HCT116 (cell line): Measurements from ENCODE around the gene DNAJC18. TPM values are rescaled to one million over a fixed set of nuclear protein-coding genes. Genes with fewer than 3 reads are reported as not detected.

Experiments
- ATAC-seq: fragments of 200-7000 bp; cut with Tn5 transposase; 2 replicates; pipeline ENCODE4 v1.9.1; 2020; ENCODE audit warnings: mild to moderate bottlenecking, moderate library complexity
- BruUV-seq: library from RNA; stranded (reverse); fragments of 400-500 nt; replicated peaks from 2 replicates; lab custom pipeline; 2021; lab: Mats Ljungman, UMichigan
- CTCF ChIA-PET: fragments of 300-600 bp; sonication (Branson Sonifier 250); formaldehyde crosslinking; loops from one replicate; lab custom pipeline; 2021; ENCODE audit warnings: antibody characterized with exemption; lab: Charles Lee
- POLR2A ChIA-PET: fragments of 300-600, 350-600 bp; sonication (Branson Sonifier 250); formaldehyde crosslinking; loops from one replicate; lab custom pipeline; 2021; ENCODE audit warnings: antibody characterized with exemption; lab: Charles Lee
- RAD21 ChIA-PET, 2 experiments: fragments of 300-600 bp; sonication (Branson Sonifier 250); formaldehyde crosslinking; loops; one replicate each; lab custom pipeline; 2023; ENCODE audit warnings: low total read pairs in 2 of 2; ENCODE audit not compliant: uncharacterized antibody in 2 of 2, unreplicated experiment in 2 of 2, low non-redundant PET in 1 of 2; lab: Charles Lee
- DNase-seq: peaks from one replicate; pipeline ENCODE4 v3.0.0-alpha.2; 2010; ENCODE audit warnings: low read depth, low spot score
- H2AFZ ChIP-seq: fragments of 200-600 bp; shearing (Covaris generic), sonication (generic); 2 replicates; pipeline ENCODE4 v1.6.1; 2017; ENCODE audit warnings: low read depth, mixed run types, mixed read lengths, antibody characterized with exemption, low read length; ENCODE audit not compliant: poor library complexity, severe bottlenecking
- H3K27ac ChIP-seq: 2 replicates; pipeline ENCODE4 v1.5.1; 2012; ENCODE audit warnings: low read depth, low read length
- H3K27me3 ChIP-seq: fragments of 200-600 bp; sonication (generic); 2 replicates; pipeline ENCODE4 v1.6.1; 2016; ENCODE audit warnings: mixed run types, low read length, mixed read lengths; ENCODE audit not compliant: insufficient read depth
- H3K36me3 ChIP-seq, 2 experiments: fragments of 200-500 bp in 1 of 2; fragments of 200-600 bp in 1 of 2; sonication (Bioruptor generic) in 1 of 2; sonication (generic) in 1 of 2; 2 replicates each; pipeline versions ENCODE4 v1.5.1 to v1.6.1; 2014 to 2016; ENCODE audit warnings: low read length in 2 of 2, inconsistent platforms in 1 of 2, mixed read lengths in 1 of 2, mixed run types in 1 of 2; ENCODE audit not compliant: insufficient read depth in 2 of 2, control insufficient read depth in 1 of 2
- H3K4me1 ChIP-seq, 2 experiments: fragments of 200-600 bp in 1 of 2; sonication (generic) in 1 of 2; 2 replicates each; pipeline versions ENCODE4 v1.5.1 to v1.6.1; 2012 to 2017; ENCODE audit warnings: low read length in 2 of 2, inconsistent platforms in 1 of 2, mild to moderate bottlenecking in 1 of 2, mixed read lengths in 1 of 2, mixed run types in 1 of 2, moderate library complexity in 1 of 2; ENCODE audit not compliant: insufficient read depth in 2 of 2, control insufficient read depth in 1 of 2
- H3K4me2 ChIP-seq: fragments of 200-600 bp; sonication (generic); 2 replicates; pipeline ENCODE4 v1.6.1; 2017; ENCODE audit warnings: mixed run types, low read length, mixed read lengths
- H3K4me3 ChIP-seq, 2 experiments: fragments of 200-600 bp in 1 of 2; sonication (generic) in 1 of 2; replicated peaks in 1 of 2; 2 replicates each; pipeline ENCODE4 v1.5.1; 2011 to 2016; ENCODE audit warnings: low read length in 2 of 2, control low read depth in 1 of 2, low read depth in 1 of 2, mild to moderate bottlenecking in 1 of 2, mixed read lengths in 1 of 2, mixed run types in 1 of 2
- H3K79me2 ChIP-seq: fragments of 200-600 bp; sonication (generic); 2 replicates; pipeline ENCODE4 v1.6.1; 2017; ENCODE audit warnings: mild to moderate bottlenecking, mixed run types, low read length, moderate library complexity, mixed read lengths; ENCODE audit not compliant: insufficient read depth
- H3K9ac ChIP-seq: fragments of 200-600 bp; sonication (generic); 2 replicates; pipeline ENCODE4 v1.6.1; 2016; ENCODE audit warnings: low read length, mixed read lengths
- H3K9me2 ChIP-seq: fragments of 200-600 bp; sonication (generic), shearing (Covaris generic); 2 replicates; pipeline ENCODE4 v1.6.1; 2017; ENCODE audit warnings: mixed run types, mild to moderate bottlenecking, moderate library complexity; ENCODE audit not compliant: insufficient read depth
- H3K9me3 ChIP-seq, 2 experiments: fragments of 200-500 bp in 1 of 2; fragments of 200-600 bp in 1 of 2; sonication (Bioruptor generic) in 1 of 2; sonication (generic) in 1 of 2; 2 replicates each; pipeline ENCODE4 v1.6.1; 2014 to 2017; ENCODE audit warnings: low read length in 2 of 2, mixed read lengths in 2 of 2, inconsistent platforms in 1 of 2, low read depth in 1 of 2, mild to moderate bottlenecking in 1 of 2, mixed run types in 1 of 2, moderate library complexity in 1 of 2; ENCODE audit not compliant: control insufficient read depth in 1 of 2, insufficient read depth in 1 of 2
- H4K20me1 ChIP-seq: fragments of 200-600 bp; sonication (generic), shearing (Covaris generic); 2 replicates; pipeline ENCODE4 v1.6.1; 2017; ENCODE audit warnings: mixed run types, mild to moderate bottlenecking, moderate library complexity; ENCODE audit not compliant: insufficient read depth
- CBX3 ChIP-seq: IDR thresholded peaks from 2 replicates; pipeline ENCODE4 v1.6.1; 2012; ENCODE audit warnings: low read depth
- ELF1 ChIP-seq: IDR thresholded peaks from 2 replicates; pipeline ENCODE4 v1.6.1; 2012; ENCODE audit warnings: low read depth, borderline replicate concordance
- EZH2 ChIP-seq: fragments of 200-600 bp; sonication (generic); IDR thresholded peaks from 2 replicates; pipeline ENCODE4 v1.6.1; 2017; ENCODE audit warnings: antibody characterized with exemption, mixed run types
- FOSL1 ChIP-seq: IDR thresholded peaks from 2 replicates; pipeline ENCODE4 v1.6.1; 2012; ENCODE audit warnings: low read depth
- JUND ChIP-seq: IDR thresholded peaks from 2 replicates; pipeline ENCODE4 v1.6.1; 2012
- RAD21 ChIP-seq: IDR thresholded peaks from 2 replicates; pipeline ENCODE4 v1.6.1; 2012; ENCODE audit warnings: low read depth, mild to moderate bottlenecking
- SIN3A ChIP-seq: IDR thresholded peaks from 2 replicates; pipeline ENCODE4 v1.6.1; 2012; ENCODE audit warnings: low read depth
- SRF ChIP-seq: IDR thresholded peaks from 2 replicates; pipeline ENCODE4 v1.6.1; 2012; ENCODE audit warnings: low read depth
- TCF7L2 ChIP-seq: IDR thresholded peaks from 2 replicates; pipeline ENCODE4 v1.7.0; 2011; ENCODE audit warnings: borderline replicate concordance, inconsistent platforms; ENCODE audit not compliant: insufficient read depth, insufficient read length; ENCODE audit errors: extremely low read depth
- intact Hi-C: fragments of 100-400 bp; cut with micrococcal nuclease; formaldehyde crosslinking; loops from 2 replicates; pipeline ENCODE4 v1.10.0; 2022
- total RNA-seq: library from RNA; stranded (reverse); gene quantifications from one replicate; pipeline ENCODE4 v1.2.1, GENCODE V29; 2021; ENCODE audit not compliant: unreplicated experiment
- TF ChIP-seq, protein P1 (sequence below): IDR thresholded peaks from 2 replicates; pipeline ENCODE4 v1.6.1; 2012; ENCODE audit warnings: low read depth
- TF ChIP-seq, protein P2 (sequence below): IDR thresholded peaks from 2 replicates; pipeline ENCODE4 v1.6.1; 2012

DNAJC18 gene
- total RNA-seq, 1 experiment from 2014 or later, result 5.7 TPM

DNA sequence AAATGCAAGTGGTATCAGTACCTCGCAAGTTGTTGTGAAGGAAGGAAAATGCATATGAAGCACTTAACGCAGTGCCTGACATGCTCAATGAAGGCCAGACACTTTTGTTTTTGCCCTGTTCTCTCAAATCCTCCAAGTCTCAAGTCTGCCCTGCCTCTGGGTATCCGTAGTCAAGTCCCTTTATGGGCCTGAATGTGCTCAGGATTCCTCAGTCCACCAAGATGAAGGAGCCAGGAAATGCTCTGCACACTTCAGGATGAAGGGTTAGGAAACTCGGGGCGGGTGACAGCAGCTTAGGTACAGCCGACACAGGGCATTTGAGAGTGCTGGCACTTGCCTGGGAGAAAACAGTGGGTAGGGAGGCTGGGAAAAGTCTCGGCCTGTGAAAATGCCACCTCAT, 21.9 kb upstream of the DNAJC18 start:
- RAD21 ChIA-PET, result no interaction called here
- Histone ChIP-seq H3K9me3 (no peaks in the 10 kb centered on the region), H2AFZ (no peak overlapping the region), H3K27ac (no peak overlapping the region), H3K4me3 (no peak overlapping the region), H3K4me1 (peaks cover 0 to 7% of the 10 kb centered on the region in 2 experiments; a peak in 1 of 4 replicates), H3K36me3 (no peaks in the 10 kb centered on the region)
- intact Hi-C loops, result no loop called here
- no peak for DNase-seq
- BruUV-seq, result no TSS peak
- TF ChIP-seq TCF7L2 (no peak), ELF1 (no peak)
- TF ChIP-seq, protein P1, sequence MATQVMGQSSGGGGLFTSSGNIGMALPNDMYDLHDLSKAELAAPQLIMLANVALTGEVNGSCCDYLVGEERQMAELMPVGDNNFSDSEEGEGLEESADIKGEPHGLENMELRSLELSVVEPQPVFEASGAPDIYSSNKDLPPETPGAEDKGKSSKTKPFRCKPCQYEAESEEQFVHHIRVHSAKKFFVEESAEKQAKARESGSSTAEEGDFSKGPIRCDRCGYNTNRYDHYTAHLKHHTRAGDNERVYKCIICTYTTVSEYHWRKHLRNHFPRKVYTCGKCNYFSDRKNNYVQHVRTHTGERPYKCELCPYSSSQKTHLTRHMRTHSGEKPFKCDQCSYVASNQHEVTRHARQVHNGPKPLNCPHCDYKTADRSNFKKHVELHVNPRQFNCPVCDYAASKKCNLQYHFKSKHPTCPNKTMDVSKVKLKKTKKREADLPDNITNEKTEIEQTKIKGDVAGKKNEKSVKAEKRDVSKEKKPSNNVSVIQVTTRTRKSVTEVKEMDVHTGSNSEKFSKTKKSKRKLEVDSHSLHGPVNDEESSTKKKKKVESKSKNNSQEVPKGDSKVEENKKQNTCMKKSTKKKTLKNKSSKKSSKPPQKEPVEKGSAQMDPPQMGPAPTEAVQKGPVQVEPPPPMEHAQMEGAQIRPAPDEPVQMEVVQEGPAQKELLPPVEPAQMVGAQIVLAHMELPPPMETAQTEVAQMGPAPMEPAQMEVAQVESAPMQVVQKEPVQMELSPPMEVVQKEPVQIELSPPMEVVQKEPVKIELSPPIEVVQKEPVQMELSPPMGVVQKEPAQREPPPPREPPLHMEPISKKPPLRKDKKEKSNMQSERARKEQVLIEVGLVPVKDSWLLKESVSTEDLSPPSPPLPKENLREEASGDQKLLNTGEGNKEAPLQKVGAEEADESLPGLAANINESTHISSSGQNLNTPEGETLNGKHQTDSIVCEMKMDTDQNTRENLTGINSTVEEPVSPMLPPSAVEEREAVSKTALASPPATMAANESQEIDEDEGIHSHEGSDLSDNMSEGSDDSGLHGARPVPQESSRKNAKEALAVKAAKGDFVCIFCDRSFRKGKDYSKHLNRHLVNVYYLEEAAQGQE, result no peak
- TF ChIP-seq, all 23 proteins: peak for 0
- no peak overlapping the region for H3K4me2 ChIP-seq
- no peaks in the 10 kb centered on the region for H3K9me2 ChIP-seq
- no peaks in the 10 kb centered on the region for H3K79me2 ChIP-seq
- CTCF ChIA-PET, result no interaction called here
- ATAC-seq, result no peak
- no peaks in the 10 kb centered on the region for H3K27me3 ChIP-seq
- H3K9ac ChIP-seq, result no peak overlapping the region
- POLR2A ChIA-PET, result no interaction called here
- H4K20me1 ChIP-seq, result no peaks in the 10 kb centered on the region

DNA sequence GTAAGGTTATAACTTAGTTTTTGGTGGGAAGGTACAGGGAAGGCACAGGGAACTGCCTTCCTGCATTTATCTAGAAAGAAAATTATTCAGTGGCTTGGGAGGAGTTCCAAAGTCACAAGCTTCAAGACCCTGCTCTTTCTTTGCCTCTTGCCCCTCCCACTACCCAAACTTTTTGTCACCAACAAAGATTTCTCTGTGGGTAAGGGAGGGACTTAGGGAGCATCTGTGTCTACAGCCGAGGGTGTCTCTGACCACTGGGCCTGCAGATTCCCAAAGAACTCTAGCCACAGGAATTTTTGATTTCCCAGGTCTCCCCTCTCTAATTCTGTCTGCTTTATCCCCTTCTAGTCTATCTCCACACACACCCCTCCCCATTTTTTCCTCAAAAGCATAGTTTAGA, 21.1 kb upstream of the DNAJC18 start:
- Histone ChIP-seq H3K79me2 (no peaks in the 10 kb centered on the region), H3K27me3 (no peaks in the 10 kb centered on the region), H3K4me2 (no peak overlapping the region)
- TF ChIP-seq SIN3A, result no peak
- TF ChIP-seq ELF1, result no peak
- TF ChIP-seq CBX3, result no peak
- TF ChIP-seq, protein P2, sequence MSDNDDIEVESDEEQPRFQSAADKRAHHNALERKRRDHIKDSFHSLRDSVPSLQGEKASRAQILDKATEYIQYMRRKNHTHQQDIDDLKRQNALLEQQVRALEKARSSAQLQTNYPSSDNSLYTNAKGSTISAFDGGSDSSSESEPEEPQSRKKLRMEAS, result no peak
- no peak for TF ChIP-seq JUND
- TF ChIP-seq RAD21, result no peak
- no peak for TF ChIP-seq SRF
- TF ChIP-seq FOSL1, result no peak
- TF ChIP-seq, protein P1, result no peak
- TF ChIP-seq EZH2, result no peak
- no peak for TF ChIP-seq TCF7L2

More for the DNA sequence above, 21.1 kb upstream of the DNAJC18 start:
- Histone ChIP-seq H3K36me3 (no peaks in the 10 kb centered on the region), H3K9me3 (no peaks in the 10 kb centered on the region), H3K4me3 (no peak overlapping the region), H3K9ac (no peak overlapping the region), H3K27ac (no peak overlapping the region), H3K9me2 (no peaks in the 10 kb centered on the region), H3K4me1 (peaks cover 0 to 7% of the 10 kb centered on the region in 2 experiments; a peak in 1 of 4 replicates), H4K20me1 (no peaks in the 10 kb centered on the region), H2AFZ (no peak overlapping the region)
- BruUV-seq, result no TSS peak
- no peak for DNase-seq
- RAD21 ChIA-PET, result no interaction called here
- no peak for ATAC-seq
- POLR2A ChIA-PET, result no interaction called here
- intact Hi-C loops, result no loop called here
- CTCF ChIA-PET, result no interaction called here
